Stomach (tissue), 9 donors: ENCODE results near the gene GLOD5. TPM values are rescaled to one million over a fixed set of nuclear protein-coding genes. Genes with fewer than 3 reads are reported as not detected.

ENCODE experiments used
- DNase-seq, 2 donors: peaks; one replicate each; pipeline versions ENCODE4 v3.0.0 to v3.0.0-alpha.2; 2013 to 2019
- H3K27ac ChIP-seq, 5 donors: fragments of 200-600 bp in 4 of 5; sonication (generic) in 4 of 5; one replicate each; pipeline ENCODE4 v1.5.1; 2013 to 2019; ENCODE audit warnings: mild to moderate bottlenecking in 1 of 5, moderate library complexity in 1 of 5
- H3K27me3 ChIP-seq, 3 donors: fragments of 200-600 bp; sonication (generic); one replicate each; pipeline ENCODE4 v1.5.1; 2017 to 2019; ENCODE audit warnings: mixed run types in 1 of 3
- H3K36me3 ChIP-seq, 4 donors: fragments of 200-600 bp; sonication (generic); 1 replicate in 3 of 4; 2 replicates in 1 of 4; pipeline ENCODE4 v1.5.1; 2016 to 2019
- H3K4me1 ChIP-seq, 4 donors: fragments of 200-600 bp; sonication (generic); one replicate each; pipeline ENCODE4 v1.5.1; 2016 to 2019
- H3K4me3 ChIP-seq, 4 donors: fragments of 200-600 bp; sonication (generic) in 3 of 4; one replicate each; pipeline ENCODE4 v1.5.1; 2016 to 2019; ENCODE audit warnings: mild to moderate bottlenecking in 1 of 4
- H3K9me3 ChIP-seq, 4 donors: fragments of 200-600 bp; sonication (generic); one replicate each; pipeline ENCODE4 v1.5.1; 2016 to 2019
- CTCF ChIP-seq, 7 experiments: fragments of 450-650 bp in 4 of 7; fragments of 200-600 bp in 3 of 7; sonication (generic) in 3 of 7; IDR thresholded peaks; one replicate each; pipeline ENCODE4 v1.5.1; 2016 to 2019; ENCODE audit warnings: antibody characterized with exemption in 7 of 7, control low read depth in 2 of 7, mild to moderate bottlenecking in 1 of 7
- EP300 ChIP-seq: sonication (generic); formaldehyde crosslinking; IDR thresholded peaks from one replicate; pipeline ENCODE4 v1.6.1; 2017; ENCODE audit warnings: antibody characterized with exemption
- POLR2A ChIP-seq, 4 donors: fragments of 450-650 bp; IDR thresholded peaks; one replicate each; pipeline ENCODE4 v1.6.1; 2016; ENCODE audit warnings: antibody characterized with exemption in 4 of 4, control low read depth in 2 of 4, mild to moderate bottlenecking in 1 of 4, moderate library complexity in 1 of 4
- POLR2AphosphoS5 ChIP-seq, 3 donors: sonication (generic); formaldehyde crosslinking; IDR thresholded peaks; one replicate each; pipeline ENCODE4 v1.6.1; 2016; ENCODE audit warnings: antibody characterized with exemption in 3 of 3
- WGBS, 5 donors: extraction: QIAGEN DNeasy Blood & Tissue Kit in 3 of 5; methylation state at CpG; one replicate each; pipeline versions ENCODE4 v1.1.5 to v1.1.7; 2013 to 2018; 5-methylcytosine and 5-hydroxymethylcytosine counted together
- intact Hi-C: fragments of 100-400 bp; cut with DNase I; formaldehyde crosslinking; loops from one replicate; pipeline ENCODE4 v1.15.1; 2023; ENCODE audit warnings: low total_unique reads
- polyA plus RNA-seq, 3 donors: library from polyadenylated mRNA; stranded (reverse); fragments of 200-250 nt; gene quantifications; one replicate each; pipeline ENCODE4 v1.2.3, GENCODE V29; 2013
- total RNA-seq, 5 donors: library from RNA; depleted of rRNA; stranded (reverse); fragments of >200 nt; gene quantifications; one replicate each; pipeline versions ENCODE4 v1.1.0 to v1.2.3, GENCODE V29; 2014 to 2016
- donor health status: healthy with polysubstance abuse.
- donor health status: Bipolar disorder and iron deficiency.
- donor health status: healthy.

GLOD5 gene
- total and polyA plus RNA-seq, 8 donors: 1.7 to 2.1 (median 1.7) TPM; not detected in 5

- DNase-seq: no peak
- no peak overlapping the region for H3K4me3 ChIP-seq
- H3K27me3 ChIP-seq: no peaks in the 10 kb centered on the region
- H3K9me3 ChIP-seq: peaks cover 0 to 7% (median 0%) of the 10 kb centered on the region in 4 donors
- no peaks in the 10 kb centered on the region for H3K4me1 ChIP-seq
- no peak overlapping the region for H3K27ac ChIP-seq
- intact Hi-C loops: no loop called here
- TF ChIP-seq POLR2AphosphoS5 (IDR thresholded peaks at IDR 0.05) (no peak), POLR2A (IDR thresholded peaks at IDR 0.05) (no peak), EP300 (no peak), CTCF (IDR thresholded peaks at IDR 0.05) (no peak)
- H3K36me3 ChIP-seq: no peaks in the 10 kb centered on the region
Measured at GRCh38 chrX:48721916-48722315, 39.6 kb upstream of the GLOD5 start.

- Histone ChIP-seq H3K4me1 (no peaks in the 10 kb centered on the region), H3K36me3 (no peaks in the 10 kb centered on the region), H3K9me3 (peaks cover 0 to 7% (median 0%) of the 10 kb centered on the region in 4 donors), H3K4me3 (no peak overlapping the region), H3K27ac (no peak overlapping the region), H3K27me3 (no peaks in the 10 kb centered on the region)
- no peak for DNase-seq
- no peak for TF ChIP-seq POLR2A (IDR thresholded peaks at IDR 0.05)
- no peak for TF ChIP-seq CTCF (IDR thresholded peaks at IDR 0.05)
- TF ChIP-seq EP300: no peak
- no peak for TF ChIP-seq POLR2AphosphoS5 (IDR thresholded peaks at IDR 0.05)
- 73 to 94% (median 89%) methylated on average over 2 of the region's 2 CpGs for WGBS, 5 donors
- intact Hi-C loops: no loop called here
Measured at GRCh38 chrX:48726596-48726995, 35.0 kb upstream of the GLOD5 start.

- TF ChIP-seq POLR2A (IDR thresholded peaks at IDR 0.05) (no peak), EP300 (no peak), POLR2AphosphoS5 (IDR thresholded peaks at IDR 0.05) (no peak), CTCF (IDR thresholded peaks at IDR 0.05) (no peak)
- H3K27ac ChIP-seq: no peak overlapping the region
- no peaks in the 10 kb centered on the region for H3K27me3 ChIP-seq
- intact Hi-C loops: no loop called here
- H3K36me3 ChIP-seq: no peaks in the 10 kb centered on the region
- no peaks in the 10 kb centered on the region for H3K4me1 ChIP-seq
- no peak overlapping the region for H3K4me3 ChIP-seq
- no peak for DNase-seq
- H3K9me3 ChIP-seq: peaks cover 0 to 5% (median 0%) of the 10 kb centered on the region in 4 donors
Measured at GRCh38 chrX:48728653-48729052, 32.9 kb upstream of the GLOD5 start.

- TF ChIP-seq POLR2A (IDR thresholded peaks at IDR 0.05): no peak
- TF ChIP-seq POLR2AphosphoS5 (IDR thresholded peaks at IDR 0.05): no peak
- TF ChIP-seq CTCF (IDR thresholded peaks at IDR 0.05): no peak
- TF ChIP-seq EP300: no peak
- no peak for DNase-seq
- peak overlapping the region in 1 of 4 donors; percentile 44 for H3K4me3 ChIP-seq
- H3K36me3 ChIP-seq: no peaks in the 10 kb centered on the region
- no peak overlapping the region for H3K27ac ChIP-seq
- no peaks in the 10 kb centered on the region for H3K27me3 ChIP-seq
- intact Hi-C loops: no loop called here
- no peaks in the 10 kb centered on the region for H3K9me3 ChIP-seq
- WGBS, 5 donors: 60 to 100% (median 94%) methylated on average over 1 of the region's 1 CpG
- H3K4me1 ChIP-seq: peaks cover 0 to 8% (median 2%) of the 10 kb centered on the region in 4 donors
Measured at GRCh38 chrX:48736303-48736702, 25.2 kb upstream of the GLOD5 start.
